Trophoblast cell (in vitro differentiated cells and primary cell): ENCODE data around the gene MPP7.
"Not testable (repeated sequence)": the region's sequence is repeated elsewhere in the genome, so short reads cannot be mapped to it uniquely, and the experiment has no call there.

Experiments used
- DNase-seq, 2 donors: peaks; one replicate each; pipeline ENCODE4 v3.0.0-alpha.2; 2016
- H2AFZ ChIP-seq: 2 replicates; pipeline ENCODE4 v1.6.1; 2013; ENCODE audit warnings: low read length, moderate library complexity, mild to moderate bottlenecking; ENCODE audit not compliant: insufficient read depth, poor library complexity
- H2AK5ac ChIP-seq: 2 replicates; pipeline ENCODE4 v1.6.1; 2013; ENCODE audit warnings: mild to moderate bottlenecking, low read length
- H2BK120ac ChIP-seq: 2 replicates; pipeline ENCODE4 v1.6.1; 2013; ENCODE audit warnings: low read length, mild to moderate bottlenecking, moderate library complexity; ENCODE audit not compliant: insufficient read depth, poor library complexity
- H2BK12ac ChIP-seq: 2 replicates; pipeline ENCODE4 v1.6.1; 2013; ENCODE audit warnings: mild to moderate bottlenecking, low read length, moderate library complexity
- H2BK5ac ChIP-seq: 2 replicates; pipeline ENCODE4 v1.6.1; 2013; ENCODE audit warnings: low read length, low read depth, moderate library complexity, mild to moderate bottlenecking; ENCODE audit not compliant: poor library complexity
- H3K14ac ChIP-seq: 2 replicates; pipeline ENCODE4 v1.6.1; 2013; ENCODE audit warnings: mild to moderate bottlenecking, low read length
- H3K18ac ChIP-seq: 2 replicates; pipeline ENCODE4 v1.6.1; 2013; ENCODE audit warnings: mild to moderate bottlenecking, low read length
- H3K23ac ChIP-seq: 2 replicates; pipeline ENCODE4 v1.6.1; 2013; ENCODE audit warnings: low read length
- H3K27ac ChIP-seq: 2 replicates; pipeline ENCODE4 v1.5.1; 2013; ENCODE audit warnings: low read depth, mild to moderate bottlenecking, inconsistent platforms, low read length, moderate library complexity
- H3K27me3 ChIP-seq: 2 replicates; pipeline ENCODE4 v1.6.1; 2013; ENCODE audit warnings: inconsistent platforms, mild to moderate bottlenecking, low read length, moderate library complexity; ENCODE audit not compliant: insufficient read depth
- H3K36me3 ChIP-seq, 2 experiments: 1 replicate in 1 of 2; 2 replicates in 1 of 2; pipeline ENCODE4 v1.6.1; 2013; ENCODE audit warnings: low read length in 2 of 2, mild to moderate bottlenecking in 2 of 2, moderate library complexity in 1 of 2; ENCODE audit not compliant: insufficient read depth in 2 of 2, control insufficient read depth in 1 of 2
- H3K4ac ChIP-seq: 2 replicates; pipeline ENCODE4 v1.6.1; 2013; ENCODE audit warnings: low read depth, mild to moderate bottlenecking, low read length, moderate library complexity
- H3K4me1 ChIP-seq, 2 experiments: 1 replicate in 1 of 2; 2 replicates in 1 of 2; pipeline ENCODE4 v1.6.1; 2013; ENCODE audit warnings: low read length in 2 of 2, mild to moderate bottlenecking in 2 of 2, moderate library complexity in 1 of 2; ENCODE audit not compliant: insufficient read depth in 2 of 2, control insufficient read depth in 1 of 2
- H3K4me2 ChIP-seq: 2 replicates; pipeline ENCODE4 v1.6.1; 2013; ENCODE audit warnings: inconsistent platforms, mild to moderate bottlenecking, low read length, moderate library complexity
- H3K4me3 ChIP-seq: 2 replicates; pipeline ENCODE4 v1.5.1; 2013; ENCODE audit warnings: mild to moderate bottlenecking, low read depth, low read length, inconsistent platforms
- H3K79me1 ChIP-seq: one replicate; pipeline ENCODE4 v1.6.1; 2013; ENCODE audit warnings: low read length
- H3K79me2 ChIP-seq: 2 replicates; pipeline ENCODE4 v1.6.1; 2013; ENCODE audit warnings: low read length, mild to moderate bottlenecking; ENCODE audit not compliant: control insufficient read depth, insufficient read depth, poor library complexity
- H3K9ac ChIP-seq: 2 replicates; pipeline ENCODE4 v1.6.1; 2013; ENCODE audit warnings: mild to moderate bottlenecking, low read length
- H3K9me3 ChIP-seq: 2 replicates; pipeline ENCODE4 v1.6.1; 2013; ENCODE audit warnings: low read depth, mild to moderate bottlenecking, control low read depth, inconsistent platforms, low read length; ENCODE audit not compliant: insufficient read depth
- H4K12ac ChIP-seq: 2 replicates; pipeline ENCODE4 v1.6.1; 2013; ENCODE audit warnings: low read depth, mild to moderate bottlenecking, low read length, moderate library complexity
- H4K8ac ChIP-seq: 2 replicates; pipeline ENCODE4 v1.6.1; 2013; ENCODE audit warnings: low read depth, mild to moderate bottlenecking, low read length, moderate library complexity
- H4K91ac ChIP-seq: one replicate; pipeline ENCODE4 v1.6.1; 2013; ENCODE audit warnings: low read depth, mild to moderate bottlenecking, low read length, moderate library complexity
- WGBS: extraction: QIAGEN DNeasy Blood & Tissue Kit; methylation state at CpG from one replicate; pipeline ENCODE4 v1.1.7; 2013; ENCODE audit warnings: missing lambda C conversion rate; ENCODE audit not compliant: insufficient read length, insufficient coverage; ENCODE audit errors: extremely low coverage; 5-methylcytosine and 5-hydroxymethylcytosine counted together

The MPP7 gene

GRCh38 chr10:28341679-28342078 is 38.8 kb upstream of the MPP7 start:
- not testable (repeated sequence) for H2BK5ac ChIP-seq, H3K9ac ChIP-seq, H3K36me3 ChIP-seq, H3K23ac ChIP-seq, H2BK12ac ChIP-seq, DNase-seq, H4K12ac ChIP-seq, H3K4me1 ChIP-seq, H3K79me1 ChIP-seq, H3K79me2 ChIP-seq, H3K27me3 ChIP-seq, H3K4me2 ChIP-seq, H4K91ac ChIP-seq, H2BK120ac ChIP-seq, H2AFZ ChIP-seq, H2AK5ac ChIP-seq, H3K14ac ChIP-seq, H4K8ac ChIP-seq, H3K9me3 ChIP-seq, H3K4me3 ChIP-seq, H3K18ac ChIP-seq, H3K27ac ChIP-seq, H3K4ac ChIP-seq
- no CpG with 5 or more reads among the region's 5 CpGs for WGBS

GRCh38 chr10:28332726-28333125 is 29.9 kb upstream of the MPP7 start:
- no peak overlapping the region for H3K4ac ChIP-seq
- no peak overlapping the region for H3K4me2 ChIP-seq
- no peaks in the 10 kb centered on the region for H3K4me1 ChIP-seq
- no peak overlapping the region for H2BK120ac ChIP-seq
- no peaks in the 10 kb centered on the region for H3K9me3 ChIP-seq
- no peak overlapping the region for H3K9ac ChIP-seq
- H2BK12ac ChIP-seq, result no peak overlapping the region
- H4K8ac ChIP-seq, result no peak overlapping the region
- WGBS, result no CpG with 5 or more reads among the region's 2 CpGs
- no peak overlapping the region for H3K23ac ChIP-seq
- H2BK5ac ChIP-seq, result no peak overlapping the region
- H2AFZ ChIP-seq, result no peak overlapping the region
- no peaks in the 10 kb centered on the region for H3K36me3 ChIP-seq
- no peak overlapping the region for H3K27ac ChIP-seq
- H2AK5ac ChIP-seq, result no peak overlapping the region
- H3K14ac ChIP-seq, result no peak overlapping the region
- no peak overlapping the region for H3K4me3 ChIP-seq
- no peaks in the 10 kb centered on the region for H3K27me3 ChIP-seq
- H3K79me1 ChIP-seq, result no peaks in the 10 kb centered on the region
- DNase-seq, result no peak
- H3K79me2 ChIP-seq, result no peaks in the 10 kb centered on the region
- no peak overlapping the region for H4K91ac ChIP-seq
- no peak overlapping the region for H4K12ac ChIP-seq
- H3K18ac ChIP-seq, result no peak overlapping the region

- H3K14ac ChIP-seq, result no peak overlapping the region
- no peaks in the 10 kb centered on the region for H3K27me3 ChIP-seq
- no peaks in the 10 kb centered on the region for H3K79me2 ChIP-seq
- H3K36me3 ChIP-seq, result no peaks in the 10 kb centered on the region
- no peak overlapping the region for H2BK120ac ChIP-seq
- no peak overlapping the region for H2BK5ac ChIP-seq
- DNase-seq, result peak; percentile 17 to 63
- H3K27ac ChIP-seq, result no peak overlapping the region
- no peak overlapping the region for H3K4me3 ChIP-seq
- H2AFZ ChIP-seq, result no peak overlapping the region
- no peak overlapping the region for H4K12ac ChIP-seq
- H2AK5ac ChIP-seq, result no peak overlapping the region
- H3K9me3 ChIP-seq, result no peaks in the 10 kb centered on the region
- no peaks in the 10 kb centered on the region for H3K79me1 ChIP-seq
- no peak overlapping the region for H3K9ac ChIP-seq
- H2BK12ac ChIP-seq, result no peak overlapping the region
- WGBS, result no CpG with 5 or more reads among the region's 3 CpGs
- no peak overlapping the region for H3K18ac ChIP-seq
- H3K23ac ChIP-seq, result no peak overlapping the region
- H4K8ac ChIP-seq, result no peak overlapping the region
- H3K4ac ChIP-seq, result no peak overlapping the region
- no peak overlapping the region for H4K91ac ChIP-seq
- no peak overlapping the region for H3K4me2 ChIP-seq
- peaks cover 0 to 1% of the 10 kb centered on the region in 2 experiments for H3K4me1 ChIP-seq
These were observed 29.0 kb upstream of the MPP7 start for GRCh38 chr10:28331841-28332240.

DNA sequence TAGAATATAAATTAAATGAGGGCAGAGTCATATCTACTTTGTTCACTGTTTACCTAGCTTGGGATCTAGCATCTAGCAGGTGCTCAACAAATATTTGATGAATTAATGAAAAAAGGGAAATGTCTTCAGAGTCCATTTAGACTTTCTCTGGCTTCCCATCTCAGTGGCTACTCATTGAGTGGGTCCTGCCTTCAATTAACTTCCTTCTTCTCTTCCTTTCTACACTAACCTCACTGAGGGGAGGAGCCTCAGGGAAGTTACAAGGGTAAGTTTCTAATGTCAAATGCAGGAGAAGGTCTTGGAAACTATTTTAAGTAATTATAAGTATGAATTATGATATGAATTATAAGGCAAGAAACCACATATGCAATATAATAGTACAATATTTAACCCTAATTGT is 28.2 kb upstream of the MPP7 start:
- no peak overlapping the region for H2BK12ac ChIP-seq
- no peak overlapping the region for H3K4me3 ChIP-seq
- no peak for DNase-seq
- H2BK5ac ChIP-seq, result no peak overlapping the region
- H2BK120ac ChIP-seq, result no peak overlapping the region
- no peak overlapping the region for H4K8ac ChIP-seq
- no peak overlapping the region for H3K9ac ChIP-seq
- H2AK5ac ChIP-seq, result no peak overlapping the region
- no peak overlapping the region for H2AFZ ChIP-seq
- no peak overlapping the region for H3K23ac ChIP-seq
- H3K27me3 ChIP-seq, result no peaks in the 10 kb centered on the region
- no peaks in the 10 kb centered on the region for H3K36me3 ChIP-seq
- no peaks in the 10 kb centered on the region for H3K79me2 ChIP-seq
- no peak overlapping the region for H4K12ac ChIP-seq
- no peaks in the 10 kb centered on the region for H3K9me3 ChIP-seq
- no peak overlapping the region for H3K4ac ChIP-seq
- H3K79me1 ChIP-seq, result no peaks in the 10 kb centered on the region
- H3K27ac ChIP-seq, result no peak overlapping the region
- no peak overlapping the region for H3K18ac ChIP-seq
- no peak overlapping the region for H3K4me2 ChIP-seq
- no peak overlapping the region for H4K91ac ChIP-seq
- peaks cover 3 to 4% of the 10 kb centered on the region in 2 experiments for H3K4me1 ChIP-seq
- no peak overlapping the region for H3K14ac ChIP-seq
